WTC11 (cell line): Measurements from ENCODE around the gene DDR2. TPM values are rescaled to one million over a fixed set of nuclear protein-coding genes. Genes with fewer than 3 reads are reported as not detected.

Source experiments
- ATAC-seq: fragments of 200-7000 bp; cut with Tn5 transposase; 2 replicates; pipeline ENCODE4 v1.10.0; 2021; ENCODE audit warnings: mild to moderate bottlenecking, moderate library complexity
- CTCF ChIA-PET: fragments of 300-600 bp; sonication (Branson Sonifier 250); formaldehyde crosslinking; loops from one replicate; lab custom pipeline; 2021; ENCODE audit warnings: antibody characterized with exemption; lab: Charles Lee
- POLR2A ChIA-PET: fragments of 350-600 bp; sonication (Branson Sonifier 250); formaldehyde crosslinking; loops from one replicate; lab custom pipeline; 2021; ENCODE audit warnings: antibody characterized with exemption; lab: Charles Lee
- DNase-seq: peaks from one replicate; pipeline ENCODE4 v3.0.0; 2021; ENCODE audit warnings: low spot score
- H3K27ac Mint-ChIP-seq: 2 replicates; pipeline ENCODE4 v1.8.0; 2021; ENCODE audit warnings: mixed read lengths
- H3K27me3 Mint-ChIP-seq: 2 replicates; pipeline ENCODE4 v1.8.0; 2021; ENCODE audit warnings: low read depth, mild to moderate bottlenecking, moderate library complexity, mixed read lengths
- H3K36me3 Mint-ChIP-seq: 2 replicates; pipeline ENCODE4 v1.8.0; 2021; ENCODE audit warnings: mixed read lengths
- H3K4me1 Mint-ChIP-seq: 2 replicates; pipeline ENCODE4 v1.8.0; 2022; ENCODE audit warnings: mixed read lengths
- H3K4me3 Mint-ChIP-seq: 2 replicates; pipeline ENCODE4 v1.8.0; 2021; ENCODE audit warnings: mild to moderate bottlenecking, moderate library complexity, mixed read lengths
- H3K9me3 Mint-ChIP-seq: 2 replicates; pipeline ENCODE4 v1.8.0; 2021; ENCODE audit warnings: mixed read lengths
- E2F1 ChIP-seq: sonication (generic); formaldehyde crosslinking; IDR thresholded peaks from 2 replicates; pipeline ENCODE4 v1.8.0; 2022; ENCODE audit warnings: mild to moderate bottlenecking, missing genetic modification reagents
- ELF4 ChIP-seq: sonication (generic); formaldehyde crosslinking; IDR thresholded peaks from 2 replicates; pipeline ENCODE4 v1.8.1; 2022; ENCODE audit warnings: low read depth, mild to moderate bottlenecking, moderate library complexity, missing genetic modification reagents
- EMX1 ChIP-seq: fragments of 250-450 bp; sonication (Bioruptor Pico); IDR thresholded peaks from 2 replicates; pipeline ENCODE4 v1.8.0; 2021; ENCODE audit warnings: mild to moderate bottlenecking
- ERG ChIP-seq: fragments of 250-450 bp; sonication (Bioruptor Pico); IDR thresholded peaks from 2 replicates; pipeline ENCODE4 v1.8.0; 2021; ENCODE audit warnings: mild to moderate bottlenecking
- ESRRA ChIP-seq: sonication (generic); formaldehyde crosslinking; IDR thresholded peaks from 2 replicates; pipeline ENCODE4 v1.8.1; 2022; ENCODE audit warnings: mild to moderate bottlenecking, missing genetic modification reagents, borderline replicate concordance
- HMGA2 ChIP-seq: fragments of 250-450 bp; sonication (Bioruptor Pico); IDR thresholded peaks from 2 replicates; pipeline ENCODE4 v1.4.0; 2021; ENCODE audit warnings: mild to moderate bottlenecking, moderate library complexity
- IRF2 ChIP-seq: sonication (generic); formaldehyde crosslinking; IDR thresholded peaks from 2 replicates; pipeline ENCODE4 v1.8.0; 2022; ENCODE audit warnings: low read depth, missing genetic modification reagents, borderline replicate concordance
- JUN ChIP-seq: sonication (generic); formaldehyde crosslinking; IDR thresholded peaks from 2 replicates; pipeline ENCODE4 v1.8.0; 2023; ENCODE audit warnings: mild to moderate bottlenecking, missing genetic modification reagents
- MXD4 ChIP-seq: fragments of 250-450 bp; sonication (Bioruptor Pico); IDR thresholded peaks from 2 replicates; pipeline ENCODE4 v1.8.0; 2021; ENCODE audit warnings: mild to moderate bottlenecking, moderate library complexity, borderline replicate concordance
- NFE2L1 ChIP-seq: sonication (generic); formaldehyde crosslinking; IDR thresholded peaks from 2 replicates; pipeline ENCODE4 v1.8.1; 2023; ENCODE audit warnings: missing genetic modification reagents
- PRDM15 ChIP-seq: sonication (generic); formaldehyde crosslinking; IDR thresholded peaks from 2 replicates; pipeline ENCODE4 v1.8.0; 2022; ENCODE audit warnings: missing genetic modification reagents
- PRRX2 ChIP-seq: fragments of 250-450 bp; sonication (Bioruptor Pico); IDR thresholded peaks from 2 replicates; pipeline ENCODE4 v1.8.0; 2021; ENCODE audit warnings: mild to moderate bottlenecking
- SMAD4 ChIP-seq: sonication (generic); formaldehyde crosslinking; IDR thresholded peaks from 2 replicates; pipeline ENCODE4 v1.8.0; 2022; ENCODE audit warnings: mild to moderate bottlenecking, missing genetic modification reagents
- SOX15 ChIP-seq: fragments of 250-450 bp; sonication (Bioruptor Pico); IDR thresholded peaks from 2 replicates; pipeline ENCODE4 v1.9.0; 2021; ENCODE audit warnings: mild to moderate bottlenecking
- TEAD4 ChIP-seq: sonication (generic); formaldehyde crosslinking; IDR thresholded peaks from 2 replicates; pipeline ENCODE4 v1.8.0; 2022; ENCODE audit warnings: mild to moderate bottlenecking, missing genetic modification reagents
- ZNF121 ChIP-seq: sonication (generic); formaldehyde crosslinking; IDR thresholded peaks from 2 replicates; pipeline ENCODE4 v1.8.0; 2023; ENCODE audit warnings: missing genetic modification reagents
- ZNF138 ChIP-seq: sonication (generic); formaldehyde crosslinking; conservative IDR thresholded peaks from 2 replicates; pipeline ENCODE4 v1.8.1; 2022; ENCODE audit warnings: mild to moderate bottlenecking, moderate library complexity, missing genetic modification reagents
- ZNF219 ChIP-seq: sonication (generic); formaldehyde crosslinking; IDR thresholded peaks from 2 replicates; pipeline ENCODE4 v1.8.0; 2023; ENCODE audit warnings: missing genetic modification reagents, mild to moderate bottlenecking, borderline replicate concordance
- ZNF263 ChIP-seq: sonication (generic); formaldehyde crosslinking; IDR thresholded peaks from 2 replicates; pipeline ENCODE4 v1.8.1; 2022; ENCODE audit warnings: low read depth, mild to moderate bottlenecking, moderate library complexity, missing genetic modification reagents
- total RNA-seq: library from RNA; stranded (reverse); gene quantifications from 3 replicates; pipeline ENCODE4 v1.2.3, GENCODE V29; 2021
- TF ChIP-seq, protein P1 (sequence below): sonication (generic); formaldehyde crosslinking; IDR thresholded peaks from 2 replicates; pipeline ENCODE4 v1.8.1; 2023; ENCODE audit warnings: mild to moderate bottlenecking, missing genetic modification reagents, borderline replicate concordance
- TF ChIP-seq, protein P2 (sequence below): sonication (generic); formaldehyde crosslinking; IDR thresholded peaks from 2 replicates; pipeline ENCODE4 v1.8.1; 2022; ENCODE audit warnings: low read depth, missing genetic modification reagents, borderline replicate concordance
- TF ChIP-seq, protein P3 (sequence below): sonication (generic); formaldehyde crosslinking; IDR thresholded peaks from 2 replicates; pipeline ENCODE4 v1.8.1; 2022; ENCODE audit warnings: missing genetic modification reagents, borderline replicate concordance
- TF ChIP-seq, protein P4 (sequence below): sonication (generic); formaldehyde crosslinking; IDR thresholded peaks from 2 replicates; pipeline ENCODE4 v1.8.0; 2022; ENCODE audit warnings: mild to moderate bottlenecking, missing genetic modification reagents

DDR2 gene
- total RNA-seq, 1 experiment from 2014 or later, result 0.85 TPM

DNA sequence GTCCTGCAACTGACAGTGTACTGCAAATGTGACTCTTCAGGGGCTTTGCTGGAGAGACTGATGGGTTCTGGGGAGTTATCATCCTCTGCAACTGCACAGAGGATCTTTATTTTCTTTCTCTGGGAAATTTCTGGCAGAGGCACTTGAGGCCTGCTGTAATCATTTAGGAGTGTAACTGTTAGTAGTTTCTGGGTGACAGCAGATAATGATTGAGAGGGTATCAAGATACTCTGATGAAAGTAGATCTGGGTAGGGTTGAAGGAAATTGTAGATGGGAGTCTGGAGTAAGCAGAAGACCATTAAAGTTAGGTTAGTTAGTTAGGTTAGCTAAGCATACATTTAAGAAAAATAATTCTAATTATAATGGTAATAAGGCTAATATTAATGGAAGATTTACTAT lies 11.0 kb upstream of the DDR2 start (continued):
- TF ChIP-seq, protein P1, sequence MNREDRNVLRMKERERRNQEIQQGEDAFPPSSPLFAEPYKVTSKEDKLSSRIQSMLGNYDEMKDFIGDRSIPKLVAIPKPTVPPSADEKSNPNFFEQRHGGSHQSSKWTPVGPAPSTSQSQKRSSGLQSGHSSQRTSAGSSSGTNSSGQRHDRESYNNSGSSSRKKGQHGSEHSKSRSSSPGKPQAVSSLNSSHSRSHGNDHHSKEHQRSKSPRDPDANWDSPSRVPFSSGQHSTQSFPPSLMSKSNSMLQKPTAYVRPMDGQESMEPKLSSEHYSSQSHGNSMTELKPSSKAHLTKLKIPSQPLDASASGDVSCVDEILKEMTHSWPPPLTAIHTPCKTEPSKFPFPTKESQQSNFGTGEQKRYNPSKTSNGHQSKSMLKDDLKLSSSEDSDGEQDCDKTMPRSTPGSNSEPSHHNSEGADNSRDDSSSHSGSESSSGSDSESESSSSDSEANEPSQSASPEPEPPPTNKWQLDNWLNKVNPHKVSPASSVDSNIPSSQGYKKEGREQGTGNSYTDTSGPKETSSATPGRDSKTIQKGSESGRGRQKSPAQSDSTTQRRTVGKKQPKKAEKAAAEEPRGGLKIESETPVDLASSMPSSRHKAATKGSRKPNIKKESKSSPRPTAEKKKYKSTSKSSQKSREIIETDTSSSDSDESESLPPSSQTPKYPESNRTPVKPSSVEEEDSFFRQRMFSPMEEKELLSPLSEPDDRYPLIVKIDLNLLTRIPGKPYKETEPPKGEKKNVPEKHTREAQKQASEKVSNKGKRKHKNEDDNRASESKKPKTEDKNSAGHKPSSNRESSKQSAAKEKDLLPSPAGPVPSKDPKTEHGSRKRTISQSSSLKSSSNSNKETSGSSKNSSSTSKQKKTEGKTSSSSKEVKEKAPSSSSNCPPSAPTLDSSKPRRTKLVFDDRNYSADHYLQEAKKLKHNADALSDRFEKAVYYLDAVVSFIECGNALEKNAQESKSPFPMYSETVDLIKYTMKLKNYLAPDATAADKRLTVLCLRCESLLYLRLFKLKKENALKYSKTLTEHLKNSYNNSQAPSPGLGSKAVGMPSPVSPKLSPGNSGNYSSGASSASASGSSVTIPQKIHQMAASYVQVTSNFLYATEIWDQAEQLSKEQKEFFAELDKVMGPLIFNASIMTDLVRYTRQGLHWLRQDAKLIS (CRISPR knock-in tag), result no peak
- TF ChIP-seq TEAD4 (CRISPR knock-in tag), result no peak
- no peak for TF ChIP-seq ERG (CRISPR knock-in tag)
- no peak for TF ChIP-seq NFE2L1 (CRISPR knock-in tag)
- no peak for TF ChIP-seq ELF4 (CRISPR knock-in tag)
- no peak for TF ChIP-seq ZNF138 (CRISPR knock-in tag)
- TF ChIP-seq HMGA2 (CRISPR knock-in tag), result no peak
- TF ChIP-seq ZNF219, result no peak
- TF ChIP-seq EMX1, result no peak
- TF ChIP-seq PRRX2, result no peak
- TF ChIP-seq, protein P2, sequence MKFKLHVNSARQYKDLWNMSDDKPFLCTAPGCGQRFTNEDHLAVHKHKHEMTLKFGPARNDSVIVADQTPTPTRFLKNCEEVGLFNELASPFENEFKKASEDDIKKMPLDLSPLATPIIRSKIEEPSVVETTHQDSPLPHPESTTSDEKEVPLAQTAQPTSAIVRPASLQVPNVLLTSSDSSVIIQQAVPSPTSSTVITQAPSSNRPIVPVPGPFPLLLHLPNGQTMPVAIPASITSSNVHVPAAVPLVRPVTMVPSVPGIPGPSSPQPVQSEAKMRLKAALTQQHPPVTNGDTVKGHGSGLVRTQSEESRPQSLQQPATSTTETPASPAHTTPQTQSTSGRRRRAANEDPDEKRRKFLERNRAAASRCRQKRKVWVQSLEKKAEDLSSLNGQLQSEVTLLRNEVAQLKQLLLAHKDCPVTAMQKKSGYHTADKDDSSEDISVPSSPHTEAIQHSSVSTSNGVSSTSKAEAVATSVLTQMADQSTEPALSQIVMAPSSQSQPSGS (CRISPR knock-in tag), result no peak
- no peak for TF ChIP-seq ZNF263 (CRISPR knock-in tag)
- no peak for TF ChIP-seq SMAD4 (CRISPR knock-in tag)
- TF ChIP-seq, all 79 proteins: peak for 0

DNA sequence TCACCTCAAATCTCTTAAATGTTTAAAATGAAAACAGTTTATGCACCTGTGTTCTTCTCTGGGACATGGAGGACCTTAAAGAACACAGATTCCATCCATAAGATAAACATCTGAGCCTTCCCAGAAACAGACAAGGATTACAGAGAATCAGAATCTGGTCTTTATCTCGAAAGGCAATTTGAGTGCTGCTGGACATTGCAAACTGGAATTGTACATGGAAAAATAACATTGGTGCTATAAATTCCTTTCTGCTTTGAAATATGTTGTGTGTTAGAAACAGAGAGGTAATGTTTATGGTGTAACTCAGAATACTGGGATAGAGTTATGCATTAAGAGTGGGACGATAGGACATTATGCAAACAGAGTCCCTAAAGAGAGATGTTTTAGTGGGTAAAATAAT lies 6.6 kb upstream of the DDR2 start:
- TF ChIP-seq MXD4 (CRISPR knock-in tag), result no peak
- no peak for TF ChIP-seq ESRRA (CRISPR knock-in tag)
- TF ChIP-seq IRF2 (CRISPR knock-in tag), result no peak
- TF ChIP-seq, protein P3, sequence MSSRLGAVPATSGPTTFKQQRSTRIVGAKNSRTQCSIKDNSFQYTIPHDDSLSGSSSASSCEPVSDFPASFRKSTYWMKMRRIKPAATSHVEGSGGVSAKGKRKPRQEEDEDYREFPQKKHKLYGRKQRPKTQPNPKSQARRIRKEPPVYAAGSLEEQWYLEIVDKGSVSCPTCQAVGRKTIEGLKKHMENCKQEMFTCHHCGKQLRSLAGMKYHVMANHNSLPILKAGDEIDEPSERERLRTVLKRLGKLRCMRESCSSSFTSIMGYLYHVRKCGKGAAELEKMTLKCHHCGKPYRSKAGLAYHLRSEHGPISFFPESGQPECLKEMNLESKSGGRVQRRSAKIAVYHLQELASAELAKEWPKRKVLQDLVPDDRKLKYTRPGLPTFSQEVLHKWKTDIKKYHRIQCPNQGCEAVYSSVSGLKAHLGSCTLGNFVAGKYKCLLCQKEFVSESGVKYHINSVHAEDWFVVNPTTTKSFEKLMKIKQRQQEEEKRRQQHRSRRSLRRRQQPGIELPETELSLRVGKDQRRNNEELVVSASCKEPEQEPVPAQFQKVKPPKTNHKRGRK (CRISPR knock-in tag), result no peak
- no peak for TF ChIP-seq SOX15
- TF ChIP-seq SMAD4 (CRISPR knock-in tag), result no peak
- TF ChIP-seq JUN (CRISPR knock-in tag), result no peak
- TF ChIP-seq, protein P4, sequence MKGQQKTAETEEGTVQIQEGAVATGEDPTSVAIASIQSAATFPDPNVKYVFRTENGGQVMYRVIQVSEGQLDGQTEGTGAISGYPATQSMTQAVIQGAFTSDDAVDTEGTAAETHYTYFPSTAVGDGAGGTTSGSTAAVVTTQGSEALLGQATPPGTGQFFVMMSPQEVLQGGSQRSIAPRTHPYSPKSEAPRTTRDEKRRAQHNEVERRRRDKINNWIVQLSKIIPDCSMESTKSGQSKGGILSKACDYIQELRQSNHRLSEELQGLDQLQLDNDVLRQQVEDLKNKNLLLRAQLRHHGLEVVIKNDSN, result no peak
- no peak for TF ChIP-seq E2F1 (CRISPR knock-in tag)
- TF ChIP-seq PRDM15, result no peak
- TF ChIP-seq PRRX2, result no peak
- no peak for TF ChIP-seq ZNF121 (CRISPR knock-in tag)
- CTCF ChIA-PET, result no interaction called here
- ATAC-seq (no peak), DNase-seq (no peak)
- no peak overlapping the region for H3K4me3 Mint-ChIP-seq
- no peaks in the 10 kb centered on the region for H3K27me3 Mint-ChIP-seq
- no peak overlapping the region for H3K27ac Mint-ChIP-seq
- H3K36me3 Mint-ChIP-seq, result no peaks in the 10 kb centered on the region
- H3K9me3 Mint-ChIP-seq, result no peaks in the 10 kb centered on the region
- POLR2A ChIA-PET, result no interaction called here
- no peaks in the 10 kb centered on the region for H3K4me1 Mint-ChIP-seq
